ENCODE measurements around the gene PI4KB. TPM values are rescaled to one million over a fixed set of nuclear protein-coding genes. Genes with fewer than 3 reads are reported as not detected.
"Not testable (repeated sequence)": the region's sequence is repeated elsewhere in the genome, so short reads cannot be mapped to it uniquely, and the experiment has no call there.

The PI4KB gene
- total RNA-seq, 4 donors from 2014 or later: 68.0 to 147 (median 83.7) TPM

DNA sequence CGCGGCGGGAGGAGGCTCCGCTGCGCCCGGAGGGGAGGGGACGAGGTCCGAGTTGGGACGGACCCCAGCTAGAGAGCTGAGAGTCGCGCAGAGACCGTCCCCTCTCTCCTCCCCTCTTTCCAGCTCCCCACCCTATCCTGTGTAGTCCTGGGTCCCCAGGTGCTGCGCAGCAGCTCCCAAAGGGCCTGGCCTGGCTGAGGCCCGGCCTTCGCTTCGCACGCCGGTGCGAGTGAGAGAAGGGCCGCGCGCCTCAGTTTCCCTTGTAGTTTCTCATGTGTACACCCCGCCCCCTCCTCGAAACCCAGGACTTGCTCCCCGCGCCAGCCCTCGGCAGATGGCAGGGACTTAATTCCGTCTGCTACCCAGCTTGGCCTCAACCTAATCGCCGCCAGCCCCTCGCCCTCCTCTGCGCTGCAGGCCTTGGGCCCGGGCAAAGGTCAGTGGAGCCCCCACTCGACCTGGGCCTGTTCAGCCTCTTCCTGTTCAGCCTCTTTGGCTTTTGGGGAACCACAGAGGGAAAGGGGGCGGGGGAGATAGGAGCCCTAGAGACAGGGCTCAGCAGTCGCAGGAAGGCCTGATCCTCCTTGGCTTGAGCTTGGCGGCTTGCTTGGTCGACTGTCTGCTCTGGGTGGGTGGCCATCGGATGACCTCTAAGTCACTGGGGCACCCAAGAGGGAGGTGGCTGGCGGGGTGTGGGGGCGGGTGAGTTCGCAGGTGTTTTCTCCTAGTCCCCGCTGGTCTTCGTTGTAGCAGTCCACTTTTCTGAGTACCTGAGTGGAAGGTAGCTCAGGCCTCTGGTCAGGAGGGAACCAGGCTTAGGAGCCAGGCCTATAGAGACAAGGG lies 44.1 kb downstream of the PI4KB start:
- H3K36me3 ChIP-seq: peaks cover 0 to 34% (median 0%) of the 10 kb centered on the region in 3 donors
- H3K27me3 ChIP-seq: no peaks in the 10 kb centered on the region
- peaks cover 0 to 15% (median 11%) of the 10 kb centered on the region in 4 donors for H3K4me1 ChIP-seq
- TF ChIP-seq POLR2A (IDR thresholded peaks at IDR 0.05): no peak
- TF ChIP-seq CTCF (IDR thresholded peaks at IDR 0.05): no peak
- H3K4me3 ChIP-seq: peak overlapping the region; percentile 79 to 96 (median 92)
- peak overlapping the region; percentile 96 to 100 (median 98) for H3K27ac ChIP-seq
- DNase-seq: peak; percentile 58 to 65 (median 59)
- no peaks in the 10 kb centered on the region for H3K9me3 ChIP-seq

DNA sequence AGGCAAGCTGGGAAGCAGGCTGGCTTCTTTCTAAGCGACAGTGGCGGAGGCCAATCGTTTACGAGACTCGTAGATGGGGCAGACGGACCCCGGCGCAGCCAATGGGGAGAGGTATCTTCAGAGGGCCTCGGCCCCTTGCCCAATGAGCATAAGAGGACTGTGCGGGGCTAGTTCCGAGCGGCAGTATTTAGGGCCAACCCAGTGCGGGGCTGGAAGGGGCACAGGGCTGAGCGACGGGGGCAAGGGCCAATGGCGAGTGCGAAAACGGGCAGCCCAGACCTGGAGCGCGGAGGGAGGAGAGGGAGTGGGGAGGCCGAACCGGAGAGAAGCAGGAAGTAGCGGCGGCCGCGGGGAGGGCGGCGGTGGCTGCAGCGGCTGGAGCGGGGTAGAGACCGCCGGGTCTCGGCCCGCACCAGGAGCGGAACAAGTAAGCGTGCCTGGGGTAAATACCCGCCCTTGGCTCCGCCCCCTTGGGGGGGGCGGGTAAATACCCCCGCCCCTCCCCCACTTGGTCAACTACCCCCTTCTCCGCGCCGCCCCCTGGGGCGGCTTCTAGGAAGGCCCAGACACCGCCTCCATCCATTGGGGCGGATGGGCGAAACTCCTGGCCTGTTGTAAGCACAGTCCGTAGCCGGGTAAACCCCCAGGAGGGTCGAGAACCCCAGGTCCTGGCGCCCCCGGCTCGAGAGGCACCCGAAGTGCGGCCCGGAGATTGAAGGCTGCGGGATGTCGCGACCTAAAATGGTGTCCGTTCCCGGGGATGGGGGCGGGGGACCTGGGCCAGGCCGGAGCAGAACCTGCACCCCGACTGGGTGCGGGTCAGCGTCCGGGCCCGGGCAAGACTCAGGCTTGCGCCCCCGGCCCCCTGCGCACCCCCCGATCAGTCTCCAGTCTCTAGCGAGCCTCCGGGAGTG lies 45.0 kb downstream of the PI4KB start, which contains the start of gene ZNF687:
ZNF687 (plus strand) TSS at position 331 of the 914 bp plus-strand sequence. CDS start 3,993 bp downstream, outside the sequence.
- Histone ChIP-seq H3K36me3 (peaks cover 0 to 25% (median 0%) of the 10 kb centered on the region in 3 donors), H3K9me3 (no peaks in the 10 kb centered on the region), H3K4me3 (peak within 1 kb of the TSS; percentile 79 to 96 (median 92)), H3K27ac (peak within 1 kb of the TSS; percentile 96 to 100 (median 98)), H3K4me1 (peaks cover 0 to 15% (median 11%) of the 10 kb centered on the region in 4 donors), H3K27me3 (no peaks in the 10 kb centered on the region)
- peak; percentile 73 to 83 for TF ChIP-seq POLR2A (IDR thresholded peaks at IDR 0.05)
- TF ChIP-seq CTCF (IDR thresholded peaks at IDR 0.05): no peak
- DNase-seq: peak; percentile 99 to 100 (median 100)

- Histone ChIP-seq H3K4me3 (peak overlapping the region; percentile 79 to 96 (median 92)), H3K27ac (peak overlapping the region; percentile 96 to 100 (median 98)), H3K36me3 (peaks cover 0 to 17% (median 0%) of the 10 kb centered on the region in 3 donors), H3K27me3 (no peaks in the 10 kb centered on the region), H3K9me3 (no peaks in the 10 kb centered on the region), H3K4me1 (peaks cover 0 to 15% (median 11%) of the 10 kb centered on the region in 4 donors)
- DNase-seq: peak; percentile 91 to 97 (median 97)
- TF ChIP-seq CTCF (IDR thresholded peaks at IDR 0.05) (peak; percentile 32 to 57 (median 46)), POLR2A (IDR thresholded peaks at IDR 0.05) (peak; percentile 2 to 27)
These were observed 45.8 kb downstream of the PI4KB start for GRCh38 chr1:151281225-151281968.

- no peak for DNase-seq
These were observed 50.0 kb downstream of the PI4KB start for GRCh38 chr1:151277249-151277648.

DNA sequence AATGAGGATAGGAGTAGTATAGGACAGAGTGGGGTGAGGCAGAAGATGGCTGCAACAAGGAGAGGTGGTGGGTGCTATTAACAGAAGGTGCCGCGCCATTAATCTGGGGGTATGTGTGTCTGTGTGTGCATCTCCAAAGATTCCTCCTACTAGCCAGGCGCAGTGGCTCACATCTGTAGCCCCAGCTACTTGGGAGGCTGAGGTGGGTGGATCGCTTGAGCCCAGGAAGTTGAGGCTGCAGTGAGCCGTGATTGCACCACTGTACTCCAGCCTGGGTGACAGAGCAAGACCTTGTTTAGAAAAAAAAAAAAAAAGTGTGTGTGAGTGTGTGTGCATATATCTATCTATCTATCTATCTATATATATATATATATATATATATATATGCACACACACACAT lies 51.9 kb downstream of the PI4KB start:
- H3K4me3 ChIP-seq, H3K9me3 ChIP-seq: not testable (repeated sequence)

More at GRCh38 chr1:151277249-151277648, 50.0 kb downstream of the PI4KB start:
- no peak overlapping the region for H3K27ac ChIP-seq
- H3K4me3 ChIP-seq: no peak overlapping the region
- peaks cover 0 to 4% (median 2%) of the 10 kb centered on the region in 4 donors for H3K4me1 ChIP-seq
- no peaks in the 10 kb centered on the region for H3K9me3 ChIP-seq
- TF ChIP-seq CTCF (IDR thresholded peaks at IDR 0.05): no peak
- no peak for TF ChIP-seq POLR2A (IDR thresholded peaks at IDR 0.05)
- no peaks in the 10 kb centered on the region for H3K27me3 ChIP-seq
- no peaks in the 10 kb centered on the region for H3K36me3 ChIP-seq

More for the DNA sequence above, 51.9 kb downstream of the PI4KB start:
- not testable (repeated sequence) for H3K4me1 ChIP-seq, DNase-seq, H3K36me3 ChIP-seq, H3K27ac ChIP-seq, H3K27me3 ChIP-seq
